Tibial nerve (tissue), 4 donors: ENCODE results near the gene ZNF814. TPM values are rescaled to one million over a fixed set of nuclear protein-coding genes. Genes with fewer than 3 reads are reported as not detected.
"Not testable (repeated sequence)": the region's sequence is repeated elsewhere in the genome, so short reads cannot be mapped to it uniquely, and the experiment has no call there.

Experiments
- DNase-seq, 2 donors: peaks; one replicate each; pipeline ENCODE4 v3.0.0-alpha.2; 2019; ENCODE audit warnings: low spot score in 2 of 2
- H3K27ac ChIP-seq, 4 donors: fragments of 200-600 bp; sonication (generic) in 3 of 4; one replicate each; pipeline ENCODE4 v1.5.1; 2017 to 2019; ENCODE audit warnings: mild to moderate bottlenecking in 1 of 4
- H3K27me3 ChIP-seq, 2 donors: fragments of 200-600 bp; sonication (generic) in 1 of 2; one replicate each; pipeline versions ENCODE4 v1.5.1 to v1.6.0; 2017 to 2019
- H3K36me3 ChIP-seq, 3 donors: fragments of 200-600 bp; sonication (generic); one replicate each; pipeline ENCODE4 v1.5.1; 2018 to 2019
- H3K4me1 ChIP-seq, 4 donors: fragments of 200-600 bp; sonication (generic) in 3 of 4; one replicate each; pipeline ENCODE4 v1.5.1; 2017 to 2019
- H3K4me3 ChIP-seq, 4 donors: fragments of 200-600 bp; sonication (generic) in 3 of 4; one replicate each; pipeline ENCODE4 v1.5.1; 2017 to 2019; ENCODE audit warnings: mild to moderate bottlenecking in 1 of 4, moderate library complexity in 1 of 4
- H3K9me3 ChIP-seq, 4 donors: fragments of 200-600 bp; sonication (generic) in 3 of 4; one replicate each; pipeline ENCODE4 v1.5.1; 2017 to 2019
- CTCF ChIP-seq, 5 experiments: fragments of 200-600 bp in 3 of 5; fragments of 450-650 bp in 2 of 5; sonication (generic) in 3 of 5; IDR thresholded peaks; one replicate each; pipeline ENCODE4 v1.5.1; 2016 to 2019; ENCODE audit warnings: antibody characterized with exemption in 5 of 5, mild to moderate bottlenecking in 3 of 5, moderate library complexity in 2 of 5
- EP300 ChIP-seq, 2 donors: sonication (generic); formaldehyde crosslinking; IDR thresholded peaks; one replicate each; pipeline ENCODE4 v1.6.1; 2017; ENCODE audit warnings: antibody characterized with exemption in 2 of 2, mild to moderate bottlenecking in 1 of 2
- POLR2A ChIP-seq, 2 donors: fragments of 450-650 bp; IDR thresholded peaks; one replicate each; pipeline ENCODE4 v1.6.1; 2017; ENCODE audit warnings: antibody characterized with exemption in 2 of 2, mild to moderate bottlenecking in 2 of 2, moderate library complexity in 2 of 2
- WGBS, 2 donors: methylation state at CpG; one replicate each; pipeline ENCODE4 v1.1.5; 2018; 5-methylcytosine and 5-hydroxymethylcytosine counted together
- total RNA-seq, 4 donors: library from RNA; depleted of rRNA; stranded (reverse); fragments of >200 nt; gene quantifications; one replicate each; pipeline ENCODE4 v1.1.0, GENCODE V29; 2016

Gene ZNF814
- total RNA-seq, 4 donors from 2014 or later: 4.6 to 32.3 (median 8.2) TPM

DNA sequence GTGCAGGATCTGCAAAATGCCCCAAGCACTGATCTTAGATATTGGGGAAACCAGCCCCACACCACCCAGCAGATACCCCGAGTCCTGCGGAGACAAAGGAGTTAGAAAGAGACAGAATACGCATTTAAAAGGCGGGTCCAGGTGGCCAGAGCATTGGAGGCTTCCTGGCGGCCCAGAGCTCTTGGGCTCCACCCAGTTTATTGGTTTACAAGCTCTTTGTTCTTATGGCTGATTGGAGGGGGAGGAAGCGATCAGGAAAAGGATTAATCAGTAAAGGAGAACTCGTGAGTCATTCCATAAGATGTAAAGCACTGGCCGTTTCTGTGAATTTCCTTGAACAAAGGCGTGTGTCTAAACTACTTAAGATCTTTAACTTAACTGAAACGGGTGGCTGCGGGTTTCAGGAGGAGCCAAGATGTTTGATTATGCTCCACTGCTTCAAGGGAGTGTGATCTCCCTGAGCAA, 38.3 kb downstream of the ZNF814 start:
- peak overlapping the region in 1 of 4 donors; percentile 81 for H3K27ac ChIP-seq

DNA sequence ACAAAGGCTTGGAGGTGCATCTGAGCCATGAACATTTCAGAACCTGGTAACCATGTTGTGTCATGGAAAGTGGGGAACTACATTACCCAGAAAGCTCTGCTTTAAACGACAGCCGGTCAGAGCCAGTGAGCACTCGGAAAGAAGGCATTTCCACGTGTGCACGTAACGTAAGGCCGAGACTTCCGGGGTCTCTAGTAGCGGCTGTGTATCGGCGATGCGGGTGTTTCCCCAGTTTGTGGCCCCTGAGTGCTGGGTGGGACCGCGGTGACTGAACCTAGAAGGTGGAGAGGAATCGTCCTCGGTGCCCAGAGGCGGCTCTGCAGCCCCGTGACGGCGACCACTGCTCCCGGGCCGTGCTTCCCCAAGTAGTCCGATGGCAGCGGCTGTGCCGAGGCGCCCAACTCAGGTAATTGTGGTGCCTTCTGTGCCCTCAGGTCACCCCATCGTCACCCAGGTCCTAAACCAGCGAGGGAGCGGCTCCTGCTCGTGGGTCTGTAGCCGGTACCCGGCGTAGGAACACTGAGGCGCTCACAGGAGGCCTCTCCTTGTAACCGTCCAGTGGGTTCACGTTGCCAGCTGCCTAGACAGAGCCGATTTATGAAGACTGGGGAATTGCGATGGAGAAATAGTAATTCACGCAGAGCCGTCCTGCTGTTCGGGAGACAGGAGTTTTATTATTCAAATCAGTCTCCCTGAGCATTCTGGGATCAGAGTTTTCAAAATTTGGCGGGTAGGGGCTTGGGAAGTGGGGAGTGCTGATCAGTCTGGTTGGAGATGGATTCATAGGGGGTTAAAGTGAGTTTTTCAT, 39.0 kb downstream of the ZNF814 start, which contains the start of gene ZNF587:
Gene ZNF587, plus strand, starts transcription at position 194 of the 808 bp plus-strand sequence. Its CDS starts 180 bp downstream, at position 374.
- H3K36me3 ChIP-seq: peaks cover 0 to 58% (median 0%) of the 10 kb centered on the region in 3 donors
- H3K9me3 ChIP-seq: peaks cover 0 to 68% (median 0%) of the 10 kb centered on the region in 4 donors
- peak in 1 of 2 donors; percentile 30 for DNase-seq
- peak within 1 kb of the TSS; percentile 42 to 60 (median 51) for H3K4me3 ChIP-seq
- WGBS, 2 donors: 1% methylated on average over 30 to 40 of the region's 42 CpGs
- H3K27me3 ChIP-seq, H3K4me1 ChIP-seq: not testable (repeated sequence)
- H3K27ac ChIP-seq: peak within 1 kb of the TSS in 2 of 4 donors; percentile 64 to 81

More for the DNA sequence above, 38.3 kb downstream of the ZNF814 start:
- Histone ChIP-seq H3K4me3 (peak overlapping the region; percentile 42 to 60 (median 51)), H3K27me3 (no peaks in the 10 kb centered on the region), H3K4me1 (peaks cover 0 to 10% (median 3%) of the 10 kb centered on the region in 4 donors), H3K36me3 (peaks cover 0 to 58% (median 0%) of the 10 kb centered on the region in 3 donors), H3K9me3 (peaks cover 0 to 68% (median 3%) of the 10 kb centered on the region in 4 donors)
- TF ChIP-seq EP300 (IDR thresholded peaks at IDR 0.05) (no peak), CTCF (IDR thresholded peaks at IDR 0.05) (no peak), POLR2A (IDR thresholded peaks at IDR 0.05) (no peak)
- DNase-seq: no peak
- WGBS, 2 donors: 4 to 12% methylated on average over 11 of the region's 11 CpGs

GRCh38 chr19:57849162-57849665, 39.6 kb downstream of the ZNF814 start:
- not testable (repeated sequence) for H3K27ac ChIP-seq, DNase-seq, H3K27me3 ChIP-seq, H3K4me1 ChIP-seq
- WGBS, 2 donors: 76 to 77% methylated on average over 2 of the region's 2 CpGs
- peak overlapping the region in 3 of 4 donors; percentile 42 to 60 (median 57) for H3K4me3 ChIP-seq
- peaks cover 0 to 61% (median 0%) of the 10 kb centered on the region in 3 donors for H3K36me3 ChIP-seq
- H3K9me3 ChIP-seq: peaks cover 0 to 71% (median 0%) of the 10 kb centered on the region in 4 donors

DNA sequence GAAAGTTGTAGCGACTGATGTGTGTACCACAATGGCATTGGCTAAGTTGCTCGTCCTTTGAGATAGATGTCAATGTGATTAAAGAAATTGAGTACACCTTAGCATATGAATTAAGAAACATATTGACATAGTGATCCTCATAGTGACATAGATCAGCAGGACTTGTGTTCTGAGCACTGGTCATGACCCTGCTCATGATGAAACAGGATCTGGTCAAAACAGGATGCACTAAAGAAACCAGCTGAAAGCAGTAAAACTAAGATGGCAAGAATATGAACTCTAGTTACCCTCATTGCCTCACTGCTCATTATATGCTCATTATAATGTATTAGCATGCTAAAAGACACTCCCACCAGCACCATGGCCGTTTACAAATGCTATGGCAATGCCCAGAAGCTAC, 41.7 kb downstream of the ZNF814 start:
- H3K27me3 ChIP-seq, H3K4me3 ChIP-seq, H3K27ac ChIP-seq, H3K4me1 ChIP-seq, DNase-seq: not testable (repeated sequence)
- peaks cover 0 to 59% (median 0%) of the 10 kb centered on the region in 3 donors for H3K36me3 ChIP-seq
- H3K9me3 ChIP-seq: peaks cover 0 to 68% (median 0%) of the 10 kb centered on the region in 4 donors
- 74 to 85% methylated on average over 3 of the region's 3 CpGs for WGBS, 2 donors

DNA sequence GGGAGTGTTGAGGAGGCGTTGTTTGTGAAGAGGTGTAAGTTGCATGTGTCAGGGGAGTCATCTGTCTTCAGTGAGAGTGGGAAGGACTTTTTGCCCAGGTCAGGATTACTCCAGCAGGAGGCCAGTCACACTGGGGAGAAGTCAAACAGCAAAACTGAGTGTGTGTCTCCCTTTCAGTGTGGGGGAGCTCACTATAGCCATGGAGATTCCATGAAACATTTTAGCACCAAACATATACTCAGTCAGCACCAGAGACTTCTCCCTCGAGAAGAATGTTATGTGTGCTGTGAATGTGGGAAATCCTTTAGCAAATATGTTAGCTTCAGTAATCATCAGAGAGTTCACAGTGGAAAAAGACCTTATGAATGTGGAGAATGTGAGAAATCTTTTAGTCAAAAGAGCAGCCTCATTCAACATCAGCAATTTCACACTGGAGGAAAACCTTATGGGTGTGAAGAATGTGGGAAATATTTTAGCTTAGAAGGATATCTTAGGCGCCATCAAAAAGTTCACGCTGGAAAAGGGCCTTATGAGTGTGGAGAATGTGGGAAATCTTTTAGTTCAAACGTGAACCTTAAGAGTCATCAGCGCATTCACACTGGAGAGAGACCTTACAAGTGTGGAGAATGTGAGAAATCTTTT, 47.6 kb downstream of the ZNF814 start:
- no peak overlapping the region for H3K27ac ChIP-seq
- H3K4me1 ChIP-seq: no peaks in the 10 kb centered on the region
- no peaks in the 10 kb centered on the region for H3K27me3 ChIP-seq
- no peak for TF ChIP-seq CTCF (IDR thresholded peaks at IDR 0.05)
- TF ChIP-seq EP300 (IDR thresholded peaks at IDR 0.05): no peak
- no peak for TF ChIP-seq POLR2A (IDR thresholded peaks at IDR 0.05)
- no peak for DNase-seq
- WGBS, 2 donors: 61 to 69% methylated on average over 5 to 6 of the region's 6 CpGs
- peaks cover 0 to 76% (median 0%) of the 10 kb centered on the region in 4 donors for H3K9me3 ChIP-seq
- H3K36me3 ChIP-seq: peaks cover 0 to 95% (median 0%) of the 10 kb centered on the region in 3 donors
- no peak overlapping the region for H3K4me3 ChIP-seq

DNA sequence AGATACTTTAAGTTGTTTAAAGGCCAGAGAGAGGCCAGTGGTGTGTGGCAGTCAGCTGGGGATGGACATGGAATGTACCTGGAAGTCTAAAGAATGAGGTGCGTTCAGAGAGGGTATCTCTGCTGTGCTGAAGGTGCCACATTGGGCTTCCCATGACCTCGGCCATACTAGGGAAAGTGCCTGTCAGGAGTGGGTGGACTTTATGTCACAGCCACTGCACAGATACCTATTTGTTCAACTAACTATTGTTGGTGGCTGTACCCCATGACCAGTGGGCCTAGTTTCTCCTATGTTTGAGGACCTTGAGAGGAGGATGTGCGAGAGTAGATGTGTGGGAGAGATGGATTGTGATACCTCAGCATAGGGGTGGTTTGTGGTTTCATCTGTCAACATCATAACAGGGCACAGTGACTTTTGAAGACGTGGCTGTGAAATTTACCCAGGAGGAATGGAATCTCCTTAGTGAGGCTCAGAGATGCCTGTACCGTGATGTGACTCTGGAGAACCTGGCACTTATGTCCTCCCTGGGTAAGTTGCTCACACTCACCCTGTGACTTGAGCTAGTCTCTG, 50.1 kb downstream of the ZNF814 start:
- 91 to 95% methylated on average over 5 of the region's 5 CpGs for WGBS, 2 donors
- not testable (repeated sequence) for H3K4me1 ChIP-seq, DNase-seq, H3K4me3 ChIP-seq, H3K27me3 ChIP-seq, H3K27ac ChIP-seq
- Histone ChIP-seq H3K9me3 (peaks cover 0 to 50% (median 0%) of the 10 kb centered on the region in 4 donors), H3K36me3 (peaks cover 0 to 73% (median 0%) of the 10 kb centered on the region in 3 donors)

DNA sequence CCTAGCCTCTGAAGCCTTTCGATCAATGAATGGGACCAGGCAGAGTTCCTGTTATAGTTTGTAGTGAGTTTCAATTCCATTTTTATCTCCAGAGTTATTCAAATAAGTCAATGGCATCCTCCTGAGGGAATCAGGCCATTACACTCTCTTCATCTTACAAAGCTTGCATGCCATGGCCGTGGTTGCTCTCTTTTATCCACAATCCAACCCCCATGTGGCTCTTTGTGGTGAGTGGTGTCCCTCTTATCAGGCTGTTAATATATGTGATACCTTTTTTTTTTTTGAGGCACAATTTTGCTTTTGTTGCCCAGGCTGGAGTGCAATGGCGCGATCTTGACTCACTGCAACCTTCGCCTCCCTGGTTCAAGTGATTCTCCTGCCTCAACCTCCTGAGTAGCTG, 51.8 kb downstream of the ZNF814 start:
- H3K4me3 ChIP-seq, H3K4me1 ChIP-seq, DNase-seq, H3K27ac ChIP-seq, H3K27me3 ChIP-seq: not testable (repeated sequence)
- 93 to 98% methylated on average over 5 of the region's 5 CpGs for WGBS, 2 donors
- peaks cover 0 to 65% (median 0%) of the 10 kb centered on the region in 3 donors for H3K36me3 ChIP-seq
- H3K9me3 ChIP-seq: peaks cover 0 to 42% (median 0%) of the 10 kb centered on the region in 4 donors
